GM23248 (cell line): ENCODE results near the gene TRAPPC12. TPM values are rescaled to one million over a fixed set of nuclear protein-coding genes. Genes with fewer than 3 reads are reported as not detected.

Experiments
- DNase-seq: peaks from one replicate; pipeline ENCODE4 v3.0.0-alpha.2; 2015
- H2AFZ ChIP-seq: fragments of 200-600 bp; sonication (generic); 2 replicates; pipeline ENCODE4 v1.6.1; 2016; ENCODE audit warnings: antibody characterized with exemption
- H3F3A ChIP-seq: fragments of 200-600 bp; sonication (generic); 2 replicates; pipeline ENCODE4 v1.6.1; 2016; ENCODE audit warnings: mild to moderate bottlenecking, antibody characterized with exemption, mixed run types; ENCODE audit not compliant: insufficient read depth
- H3K27ac ChIP-seq: fragments of 200-600 bp; sonication (generic); 2 replicates; pipeline ENCODE4 v1.5.1; 2016; ENCODE audit warnings: mild to moderate bottlenecking
- H3K27me3 ChIP-seq: fragments of 200-600 bp; sonication (generic); replicated peaks from 2 replicates; pipeline ENCODE4 v1.6.1; 2016; ENCODE audit warnings: mild to moderate bottlenecking; ENCODE audit not compliant: insufficient read depth
- H3K36me3 ChIP-seq: fragments of 200-600 bp; sonication (generic); 2 replicates; pipeline ENCODE4 v1.6.1; 2016; ENCODE audit warnings: low read depth, mild to moderate bottlenecking
- H3K4me1 ChIP-seq: fragments of 200-600 bp; sonication (generic); 2 replicates; pipeline ENCODE4 v1.6.1; 2016; ENCODE audit warnings: mild to moderate bottlenecking; ENCODE audit not compliant: insufficient read depth
- H3K4me2 ChIP-seq: fragments of 200-600 bp; sonication (generic); one replicate; pipeline ENCODE4 v1.6.1; 2016; ENCODE audit warnings: mild to moderate bottlenecking; ENCODE audit not compliant: unreplicated experiment
- H3K4me3 ChIP-seq: fragments of 200-600 bp; sonication (generic); 2 replicates; pipeline ENCODE4 v1.5.1; 2016; ENCODE audit warnings: mild to moderate bottlenecking
- H3K79me2 ChIP-seq: fragments of 200-600 bp; sonication (generic); 2 replicates; pipeline ENCODE4 v1.6.1; 2016; ENCODE audit warnings: mild to moderate bottlenecking; ENCODE audit not compliant: insufficient read depth
- H3K9ac ChIP-seq: fragments of 200-600 bp; sonication (generic); 2 replicates; pipeline ENCODE4 v1.6.1; 2016; ENCODE audit warnings: mild to moderate bottlenecking
- H3K9me2 ChIP-seq: fragments of 200-600 bp; sonication (generic); 2 replicates; pipeline ENCODE4 v1.6.1; 2016; ENCODE audit warnings: mixed run types, mild to moderate bottlenecking, moderate library complexity; ENCODE audit not compliant: insufficient read depth
- H3K9me3 ChIP-seq: fragments of 200-600 bp; sonication (generic); one replicate; pipeline ENCODE4 v1.6.1; 2017; ENCODE audit warnings: low read depth
- H4K20me1 ChIP-seq: fragments of 200-600 bp; sonication (generic); 2 replicates; pipeline ENCODE4 v1.6.0; 2016; ENCODE audit not compliant: insufficient read depth
- EZH2 ChIP-seq: fragments of 200-600 bp; sonication (generic); IDR thresholded peaks from 2 replicates; pipeline ENCODE4 v1.6.1; 2018; ENCODE audit warnings: antibody characterized with exemption, mild to moderate bottlenecking; ENCODE audit not compliant: insufficient read depth, poor library complexity, severe bottlenecking
- EZH2phosphoT487 ChIP-seq: fragments of 200-600 bp; sonication (generic); IDR thresholded peaks from 2 replicates; pipeline ENCODE4 v1.6.1; 2018; ENCODE audit warnings: antibody characterized with exemption, moderate library complexity, mild to moderate bottlenecking, low read depth; ENCODE audit not compliant: insufficient read depth
- WGBS, 2 experiments: methylation state at CpG; one replicate each; pipeline ENCODE4 v1.1.6; 2015 to 2017; ENCODE audit warnings: low lambda C conversion rate in 2 of 2, low coverage in 1 of 2; ENCODE audit errors: missing lambda C conversion rate in 2 of 2; 5-methylcytosine and 5-hydroxymethylcytosine counted together
- in situ Hi-C: fragments of 300-500 bp; cut with MboI; formaldehyde crosslinking; loops from 2 replicates; pipeline ENCODE4 v1.15.0; 2020
- polyA plus RNA-seq: library from polyadenylated mRNA; unstranded; fragments of >200 nt; fragmentation: Nextera tagmentation; extraction: Ambion mirVana; gene quantifications from 2 replicates; pipeline ENCODE4 v1.2.1, GENCODE V29; 2016
- total RNA-seq: library from RNA; depleted of rRNA; stranded (reverse); fragments of >200 nt; shearing (Covaris generic); gene quantifications from 2 replicates; pipeline ENCODE4 v1.2.3, GENCODE V29; 2014

TRAPPC12 gene
- total and polyA plus RNA-seq, 2 experiments from 2014 or later: 29.3 to 48.1 TPM

- WGBS, 2 experiments: 1% methylated on average over 38 to 53 of the region's 67 CpGs
These were observed 139.2 kb downstream of the TRAPPC12 start for GRCh38 chr2:3518496-3519254.

DNA sequence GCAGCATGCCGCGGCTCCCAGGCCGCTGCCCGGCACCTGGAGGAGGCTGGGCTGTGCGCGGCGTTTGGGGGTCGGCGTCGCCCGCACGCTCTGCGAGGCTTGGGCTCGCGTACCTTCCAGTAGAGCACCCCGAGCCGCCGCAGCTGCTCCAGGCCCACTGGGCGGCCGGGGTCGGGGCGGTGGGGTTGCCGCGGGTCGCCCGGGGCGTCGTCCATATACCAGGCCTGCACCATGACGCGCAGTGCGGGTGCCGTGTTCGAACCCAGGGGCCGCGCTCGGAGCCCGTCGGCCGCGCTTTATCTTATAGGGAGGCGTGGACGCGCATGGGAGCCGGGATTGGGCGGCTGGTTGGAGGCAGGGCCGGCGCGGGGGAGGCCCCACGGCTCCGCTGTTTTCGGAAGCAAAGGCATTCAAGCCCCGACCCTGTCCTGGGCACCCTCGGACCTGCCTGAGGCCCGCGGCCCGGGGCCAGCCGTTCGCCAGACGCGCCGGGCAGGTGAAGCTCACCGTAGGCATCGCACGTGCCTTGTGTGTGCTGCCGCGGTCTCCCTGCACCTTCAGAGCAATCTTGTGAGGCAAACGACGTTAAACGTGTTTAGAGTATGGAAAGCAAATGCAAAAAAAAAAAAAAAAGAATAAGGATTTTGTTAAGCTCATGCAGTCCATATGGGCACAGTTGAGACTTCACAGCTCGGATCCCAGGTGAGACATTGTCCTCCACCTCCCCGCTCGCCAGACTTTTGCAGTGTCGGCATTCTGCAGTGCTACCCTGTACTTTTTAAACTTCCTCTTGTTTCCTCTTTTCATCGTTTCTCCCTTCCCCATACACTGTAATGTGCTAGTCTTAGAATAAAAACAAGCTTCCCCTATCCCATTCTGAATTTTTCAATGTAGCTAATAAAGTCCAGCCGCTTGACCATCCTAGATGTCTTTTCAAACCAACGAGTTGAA is 140.0 kb downstream of the TRAPPC12 start, which contains the start of gene ADI1:
ADI1 (minus strand) TSS at position 277 of the 951 bp plus-strand sequence; CDS start at position 233, 44 bp downstream.
- Histone ChIP-seq H4K20me1 (no peaks in the 10 kb centered on the region), H3K27ac (peak within 1 kb of the TSS; percentile 93), H3K4me3 (peak within 1 kb of the TSS; percentile 89), H3K4me1 (peaks cover 19% of the 10 kb centered on the region), H3K36me3 (0 out of 2 replicates have a peak, but pooled peaks cover 10% of the 10 kb centered on the region), H3K79me2 (peaks cover 36% of the 10 kb centered on the region), H3K27me3 (no peaks in the 10 kb centered on the region), H2AFZ (peak within 1 kb of the TSS; percentile 94), H3K4me2 (peak within 1 kb of the TSS; percentile 89), H3K9me3 (no peaks in the 10 kb centered on the region), H3K9ac (peak within 1 kb of the TSS; percentile 96), H3K9me2 (no peaks in the 10 kb centered on the region), H3F3A (peaks cover 3% of the 10 kb centered on the region)
- DNase-seq: peak; percentile 90
- 2 to 3% methylated on average over 66 to 68 of the region's 76 CpGs for WGBS, 2 experiments
- TF ChIP-seq EZH2: no peak
- TF ChIP-seq EZH2phosphoT487: no peak
- in situ Hi-C loops: no loop called here

More at GRCh38 chr2:3518496-3519254, 139.2 kb downstream of the TRAPPC12 start:
- Histone ChIP-seq H3K36me3 (peaks cover 12% of the 10 kb centered on the region; the same call in 1 of the 2 replicates), H3K79me2 (peaks cover 42% of the 10 kb centered on the region), H3K4me3 (peak overlapping the region; percentile 89), H3K9me3 (no peaks in the 10 kb centered on the region), H3K9me2 (no peaks in the 10 kb centered on the region), H3F3A (no peaks in the 10 kb centered on the region), H3K4me2 (peak overlapping the region; percentile 89), H2AFZ (peak overlapping the region; percentile 94), H3K9ac (peak overlapping the region; percentile 96), H4K20me1 (no peaks in the 10 kb centered on the region), H3K27me3 (no peaks in the 10 kb centered on the region), H3K4me1 (peaks cover 14% of the 10 kb centered on the region), H3K27ac (peak overlapping the region; percentile 93)
- in situ Hi-C loops: no loop called here
- no peak for TF ChIP-seq EZH2
- TF ChIP-seq EZH2phosphoT487: no peak
- DNase-seq: peak; percentile 97

- Histone ChIP-seq H2AFZ (no peak overlapping the region), H3K79me2 (peaks cover 31% of the 10 kb centered on the region), H3K36me3 (0 out of 2 replicates have a peak, but pooled peaks cover 10% of the 10 kb centered on the region), H4K20me1 (no peaks in the 10 kb centered on the region), H3K4me1 (peaks cover 19% of the 10 kb centered on the region), H3K27ac (no peak overlapping the region), H3K9ac (no peak overlapping the region), H3F3A (peaks cover 3% of the 10 kb centered on the region), H3K4me2 (peak overlapping the region; percentile 89), H3K9me2 (no peaks in the 10 kb centered on the region), H3K4me3 (no peak overlapping the region), H3K27me3 (no peaks in the 10 kb centered on the region), H3K9me3 (no peaks in the 10 kb centered on the region)
- WGBS, 2 experiments: 90 to 94% methylated on average over 6 of the region's 6 CpGs
- TF ChIP-seq EZH2phosphoT487 (no peak), EZH2 (no peak)
- in situ Hi-C loops: no loop called here
- no peak for DNase-seq
These were observed 141.1 kb downstream of the TRAPPC12 start for GRCh38 chr2:3520591-3520990.

- in situ Hi-C loops: no loop called here
- Histone ChIP-seq H3K9ac (no peak overlapping the region), H3K4me2 (no peak overlapping the region), H4K20me1 (no peaks in the 10 kb centered on the region), H2AFZ (no peak overlapping the region), H3F3A (peaks cover 3% of the 10 kb centered on the region), H3K36me3 (no peaks in the 10 kb centered on the region), H3K9me3 (no peaks in the 10 kb centered on the region), H3K27ac (no peak overlapping the region), H3K4me1 (peaks cover 13% of the 10 kb centered on the region), H3K79me2 (peaks cover 7% of the 10 kb centered on the region), H3K27me3 (no peaks in the 10 kb centered on the region), H3K4me3 (no peak overlapping the region), H3K9me2 (no peaks in the 10 kb centered on the region)
- DNase-seq: peak; percentile 28
- 71 to 73% methylated on average over 13 of the region's 13 CpGs for WGBS, 2 experiments
- no peak for TF ChIP-seq EZH2
These were observed 143.5 kb downstream of the TRAPPC12 start for GRCh38 chr2:3522961-3523421.
